ENCODE data around the gene TTLL10.

DNA sequence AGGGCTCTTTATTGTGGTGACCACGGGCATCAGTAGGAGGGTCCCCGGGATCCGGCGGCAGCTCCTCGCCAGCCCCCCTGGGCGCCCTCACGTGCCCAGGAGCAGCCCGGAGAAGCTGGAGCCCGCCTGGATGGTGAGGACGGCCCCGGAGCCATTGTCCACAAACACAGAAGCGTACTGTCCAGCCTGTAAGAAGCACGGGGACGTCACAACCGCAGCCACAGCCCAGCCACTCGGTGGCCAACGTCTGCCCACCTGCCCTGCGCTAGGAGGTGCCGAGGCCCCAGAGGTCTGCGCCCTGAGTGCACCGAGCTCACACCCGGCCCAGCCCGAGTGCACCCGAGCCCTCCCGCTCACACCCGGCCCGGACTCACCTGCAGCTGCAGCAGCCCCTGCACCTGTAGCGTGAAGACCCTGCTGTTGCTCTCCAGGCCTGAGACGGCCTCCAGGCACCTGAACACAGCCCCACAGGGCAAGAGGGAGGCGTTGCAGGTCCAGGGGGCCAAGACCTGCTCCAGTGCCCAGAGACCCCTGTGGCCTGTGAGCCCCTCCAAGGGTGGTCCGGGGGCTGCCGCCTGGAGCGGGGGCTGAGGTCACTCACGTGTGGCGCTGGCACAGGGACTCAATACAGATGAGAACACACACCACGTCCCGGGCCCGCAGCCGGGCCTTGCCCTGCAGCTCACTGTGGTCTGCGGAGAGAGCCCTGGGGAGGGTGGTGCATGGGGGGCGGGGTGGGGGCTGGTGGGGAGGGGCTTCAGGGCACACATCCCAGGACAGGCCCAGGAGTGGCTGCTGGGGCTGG lies 69.0 kb downstream of the TTLL10 start:
- no peak for TF ChIP-seq CTCF (IDR thresholded peaks at IDR 0.05)
- no peak for TF ChIP-seq POLR2A (IDR thresholded peaks at IDR 0.05)

Measured in vagina (tissue), 2 donors.